OCI-M1 (cell line): ENCODE measurements around the gene KCTD19.

Source experiments
- DNase-seq: peaks from one replicate; lab custom pipeline; 2025; lab: John Stamatoyannopoulos, UW

KCTD19 gene

DNA sequence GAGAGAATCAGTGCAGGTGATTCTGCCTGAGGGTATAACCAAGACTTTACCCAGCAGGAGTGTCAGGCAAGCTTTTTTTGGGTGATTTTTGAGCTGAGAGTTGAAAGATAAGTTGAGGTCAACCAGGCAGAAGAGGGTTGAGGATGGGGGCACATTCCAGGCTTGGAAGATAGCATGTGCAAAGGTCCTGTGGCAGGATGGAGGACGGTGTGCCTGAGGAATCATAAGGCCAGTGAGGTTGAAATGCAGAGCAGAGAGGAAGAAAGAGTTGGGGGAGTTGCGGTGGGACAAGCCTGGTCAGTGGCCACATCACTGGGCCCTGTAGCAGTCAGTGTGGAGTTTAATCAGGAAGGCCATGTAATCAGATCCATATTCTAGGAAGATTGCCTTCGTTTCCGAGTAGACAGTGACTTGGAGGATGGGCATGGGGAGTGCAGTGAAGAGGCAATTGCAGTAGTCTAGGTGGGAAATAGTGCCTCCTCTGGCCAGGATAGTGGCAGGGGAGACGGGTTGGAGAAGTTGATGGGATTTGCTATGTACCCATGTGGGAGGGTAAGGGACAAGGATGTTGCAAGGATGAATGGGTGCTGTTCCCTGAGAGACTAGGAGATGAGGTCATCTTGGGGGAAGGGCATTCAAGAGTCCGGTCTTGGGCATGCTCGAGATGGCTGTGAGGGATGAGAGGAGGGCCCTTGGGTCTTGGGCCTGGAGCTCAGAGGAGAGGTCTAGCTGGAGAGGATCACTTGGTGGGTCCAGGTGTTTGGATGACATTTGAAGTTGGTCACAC lies 43.3 kb downstream of the KCTD19 start:
- DNase-seq: no peak

GRCh38 chr16:67282447-67282805 lies 44.1 kb downstream of the KCTD19 start:
- no peak for DNase-seq

DNA sequence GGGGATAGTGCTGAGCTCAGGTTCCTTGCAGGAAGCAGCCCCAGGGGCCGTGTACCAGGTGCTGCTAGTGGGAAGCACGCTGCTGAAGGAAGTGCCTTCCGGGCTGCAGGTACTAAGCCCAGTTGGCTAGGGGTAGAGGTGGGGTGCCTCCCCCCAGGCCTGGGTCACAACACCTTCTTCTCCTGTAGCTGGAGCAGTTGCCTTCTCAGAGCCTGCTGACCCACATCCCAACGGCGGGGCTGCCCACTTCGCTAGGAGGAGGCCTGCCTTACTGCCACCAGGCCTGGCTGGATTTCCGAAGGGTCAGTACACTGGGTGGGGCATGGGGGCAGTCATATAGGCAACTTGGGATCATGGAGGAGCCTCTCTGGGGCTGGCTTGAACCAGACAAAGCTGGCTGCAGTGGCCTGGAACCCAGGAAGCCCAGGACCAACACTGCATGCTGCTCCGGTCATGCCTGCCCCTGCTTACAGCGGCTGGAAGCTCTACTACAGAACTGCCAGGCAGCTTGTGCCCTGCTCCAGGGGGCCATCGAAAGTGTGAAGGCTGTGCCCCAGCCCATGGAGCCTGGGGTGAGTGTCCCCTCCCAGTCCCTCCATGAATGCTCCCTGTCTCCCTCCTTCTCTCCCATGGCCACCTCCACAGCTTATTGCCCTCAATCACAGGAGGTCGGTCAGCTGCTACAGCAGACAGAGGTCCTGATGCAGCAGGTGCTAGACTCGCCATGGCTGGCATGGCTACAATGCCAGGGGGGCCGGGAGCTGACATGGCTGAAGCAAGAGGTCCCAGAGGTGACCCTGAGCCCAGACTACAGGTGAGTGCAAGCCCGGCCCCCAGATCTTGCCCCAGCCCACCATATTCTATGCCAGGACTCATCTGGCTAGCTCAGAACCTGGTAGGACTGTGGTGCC lies 44.8 kb downstream of the KCTD19 start:
- no peak for DNase-seq

DNA sequence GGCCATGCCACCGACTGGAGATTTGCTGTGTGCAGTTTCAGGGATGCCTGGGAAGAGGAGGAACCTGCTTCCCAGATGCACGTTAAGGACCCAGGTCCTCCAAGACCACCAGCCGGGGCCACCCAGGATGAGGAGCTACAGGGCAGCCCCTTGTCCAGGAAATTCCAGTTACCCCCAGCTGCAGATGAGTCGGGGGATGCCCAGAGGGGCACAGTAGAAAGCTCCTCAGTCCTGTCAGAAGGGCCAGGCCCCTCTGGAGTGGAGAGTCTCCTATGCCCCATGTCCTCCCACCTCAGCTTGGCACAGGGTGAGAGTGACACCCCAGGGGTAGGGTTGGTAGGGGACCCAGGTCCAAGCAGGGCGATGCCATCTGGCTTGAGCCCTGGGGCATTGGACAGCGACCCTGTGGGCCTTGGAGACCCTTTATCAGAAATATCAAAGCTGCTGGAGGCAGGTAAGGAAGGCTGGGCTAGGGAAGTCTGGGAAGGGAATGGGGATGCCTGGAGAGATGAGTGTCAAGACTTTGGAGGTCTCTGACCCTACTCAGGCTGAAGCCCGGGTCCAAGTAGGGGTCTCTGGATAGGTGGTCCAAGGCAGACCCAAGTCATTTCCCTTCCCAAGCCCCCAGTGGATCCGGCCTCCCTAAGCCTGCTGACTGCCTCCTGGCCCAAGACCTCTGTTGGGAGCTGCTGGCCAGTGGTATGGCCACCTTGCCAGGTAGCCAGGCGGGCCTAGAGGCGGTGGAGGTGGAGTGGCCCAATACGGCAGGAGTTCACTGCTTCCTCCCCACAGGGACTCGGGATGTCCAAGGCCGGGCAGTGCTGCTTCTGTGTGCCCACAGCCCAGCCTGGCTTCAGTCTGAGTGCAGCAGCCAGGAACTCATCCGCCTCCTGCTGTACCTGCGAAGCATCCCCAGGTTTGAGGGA lies 46.2 kb downstream of the KCTD19 start:
- DNase-seq: no peak

- peak; percentile 68 for DNase-seq
Observed at GRCh38 chr16:67279296-67280089, 47.0 kb downstream of the KCTD19 start, which contains the start of gene PLEKHG4. Gene PLEKHG4, plus strand, starts transcription at chr16:67279532. Its CDS starts 513 bp downstream, at chr16:67280045.

DNA sequence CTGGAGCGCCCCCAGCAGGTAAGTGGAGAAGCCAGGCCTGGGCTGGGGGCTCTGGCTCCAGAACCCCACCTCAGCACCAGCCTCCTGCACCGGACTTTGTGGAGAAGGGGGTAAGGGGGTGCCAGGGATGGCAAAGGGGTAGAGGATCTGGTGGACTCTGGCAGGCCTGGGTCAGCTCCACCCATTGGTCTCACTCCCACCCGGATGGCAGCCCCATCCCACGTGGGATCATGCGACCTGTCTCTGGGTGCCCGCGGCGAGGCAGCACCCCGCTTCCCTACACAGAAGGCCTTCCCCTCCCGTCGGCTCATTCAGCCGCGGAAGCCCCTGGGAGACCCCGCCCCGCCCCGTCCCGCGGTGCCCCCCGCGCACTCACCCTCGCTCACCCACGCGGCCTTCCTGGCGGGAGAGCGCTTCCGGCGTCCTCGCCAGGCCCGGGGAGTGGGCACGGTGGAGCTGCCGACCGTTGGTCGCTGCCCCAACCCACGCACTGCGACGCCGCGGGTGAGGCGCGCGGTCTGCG lies 47.7 kb downstream of the KCTD19 start:
- DNase-seq: peak; percentile 32

GRCh38 chr16:67277999-67278772 lies 48.4 kb downstream of the KCTD19 start:
- no peak for DNase-seq

DNA sequence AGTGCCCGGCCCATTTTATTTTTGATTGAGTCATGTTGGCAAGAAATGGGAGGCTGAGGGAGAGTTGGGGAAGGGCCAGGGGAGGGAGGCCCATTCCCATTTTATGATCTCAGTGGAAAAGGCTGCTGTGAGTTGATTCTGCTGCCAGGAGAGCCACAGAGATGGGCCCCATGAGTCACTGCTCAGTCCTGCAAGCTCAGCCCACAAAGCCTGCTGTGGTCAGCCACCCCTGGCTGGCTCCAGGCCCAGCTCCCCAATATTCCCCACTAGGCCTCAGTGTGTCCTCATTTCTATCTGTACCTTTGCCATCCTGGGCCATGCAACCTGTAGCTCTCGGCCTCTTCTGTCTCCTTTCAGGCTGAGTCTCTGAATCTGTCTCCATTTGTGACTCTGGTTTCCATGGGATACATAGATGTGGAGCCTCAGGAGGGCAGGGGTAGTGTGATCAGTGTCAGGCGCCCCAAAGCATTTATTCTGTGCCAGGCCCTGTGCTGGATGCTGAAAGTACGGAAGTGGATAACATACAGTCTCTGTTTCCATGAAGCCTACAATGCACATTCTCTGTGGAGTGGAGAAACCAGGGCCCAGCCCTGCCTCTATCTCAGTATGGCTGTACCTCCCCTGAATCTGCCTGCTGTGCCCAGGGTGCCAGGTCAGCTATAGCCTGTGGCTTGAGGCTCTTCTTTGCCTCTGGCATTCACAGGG lies 49.1 kb downstream of the KCTD19 start:
- peak; percentile 15 for DNase-seq

GRCh38 chr16:67275321-67275720 lies 51.2 kb downstream of the KCTD19 start:
- DNase-seq: no peak

DNA sequence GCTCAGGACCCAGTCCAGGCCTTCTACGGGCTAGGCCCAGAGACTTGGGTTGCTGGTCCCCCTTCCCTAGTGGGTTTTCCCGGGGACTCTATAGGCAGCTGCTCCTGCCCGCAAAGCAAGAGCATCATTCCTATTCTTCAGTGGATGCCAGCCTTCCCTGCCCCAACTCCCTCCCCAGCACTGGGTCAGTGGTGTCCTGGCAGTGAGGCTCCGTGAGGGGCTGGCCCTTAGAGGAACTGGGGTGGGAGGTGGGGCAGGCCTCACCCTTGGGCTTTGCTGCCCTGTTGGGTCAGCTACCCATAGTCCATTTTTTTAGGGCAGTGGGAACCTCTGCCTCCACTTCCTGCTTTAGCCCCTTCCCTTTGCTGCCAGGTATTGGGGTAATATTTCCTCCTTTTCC lies 55.1 kb downstream of the KCTD19 start:
- DNase-seq: no peak

- no peak for DNase-seq
Observed at GRCh38 chr16:67270931-67271338, 55.6 kb downstream of the KCTD19 start.

DNA sequence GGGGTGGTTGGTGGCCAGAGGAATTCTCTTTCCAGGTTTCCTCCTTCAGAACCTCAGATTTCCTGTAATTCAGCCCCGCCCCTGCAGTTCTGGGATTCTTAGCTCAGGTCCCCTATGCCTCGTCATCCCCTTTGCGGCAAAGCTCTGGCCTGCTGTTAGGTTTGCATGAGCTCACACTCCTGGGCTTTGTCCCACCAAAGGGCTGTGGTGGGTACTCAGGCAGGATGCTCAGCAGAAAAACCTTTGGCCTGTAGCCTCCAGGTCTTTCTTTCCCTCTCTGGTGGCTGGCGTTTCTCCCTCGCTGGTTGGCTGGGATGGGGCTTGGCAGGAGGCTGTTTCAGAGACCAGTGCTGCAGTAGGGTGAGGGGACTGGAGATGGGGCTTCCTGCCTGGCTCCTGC lies 56.8 kb downstream of the KCTD19 start:
- no peak for DNase-seq

GRCh38 chr16:67268136-67268579 lies 58.4 kb downstream of the KCTD19 start:
- DNase-seq: peak; percentile 97

- DNase-seq: no peak
Observed at GRCh38 chr16:67265834-67266233, 60.7 kb downstream of the KCTD19 start.

- no peak for DNase-seq
Observed at GRCh38 chr16:67264866-67265265, 61.7 kb downstream of the KCTD19 start.

DNA sequence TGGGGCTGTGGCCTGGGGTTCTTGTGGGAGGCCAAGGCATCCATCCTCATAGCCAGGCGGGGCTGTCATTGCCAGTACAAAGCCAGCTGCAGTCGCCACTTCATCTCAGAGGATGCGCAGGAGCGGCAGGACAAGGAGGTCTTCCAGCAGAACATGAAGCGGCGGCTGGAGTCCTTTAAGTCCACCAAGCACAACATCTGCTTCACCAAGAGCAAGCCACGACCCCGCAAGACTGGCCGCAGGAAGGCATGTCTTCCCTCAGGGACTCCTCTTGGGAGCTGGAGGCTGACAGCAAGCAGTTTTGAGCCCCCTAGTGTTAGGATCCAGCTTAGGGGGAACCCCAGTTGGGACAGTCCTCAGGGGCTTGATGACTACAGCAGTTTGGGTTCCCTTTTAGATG lies 62.3 kb downstream of the KCTD19 start:
- DNase-seq: no peak

DNA sequence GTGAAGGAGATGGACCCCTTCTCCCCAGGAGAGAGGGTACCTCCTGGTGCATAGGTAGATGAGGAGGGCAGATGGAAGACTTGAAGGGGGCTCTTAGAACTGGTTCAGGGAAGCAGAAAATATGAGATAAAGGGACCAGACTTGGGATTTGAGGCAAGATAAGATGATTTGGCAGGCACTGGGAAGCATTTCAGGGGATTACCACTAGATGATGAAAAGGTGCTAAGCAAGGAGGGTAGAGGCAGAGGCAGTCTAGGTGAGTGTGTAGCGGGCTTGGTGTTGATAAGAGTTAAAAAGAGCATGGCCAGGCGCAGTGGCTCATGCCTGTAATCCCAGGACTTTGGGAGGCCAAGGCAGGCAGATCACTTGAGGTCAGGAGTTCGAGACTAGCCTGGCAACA lies 63.3 kb downstream of the KCTD19 start:
- DNase-seq: no peak

GRCh38 chr16:67260426-67261063 lies 66.0 kb downstream of the KCTD19 start:
- peak; percentile 83 for DNase-seq

GRCh38 chr16:67259705-67260104 lies 66.8 kb downstream of the KCTD19 start:
- no peak for DNase-seq
